GM19238 (cell line): ENCODE results near the gene B4GALNT2.
"Not testable (repeated sequence)": the region's sequence is repeated elsewhere in the genome, so short reads cannot be mapped to it uniquely, and the experiment has no call there.

Source experiments
- DNase-seq: peaks from one replicate; pipeline ENCODE4 v3.0.0; 2011; ENCODE audit warnings: low spot score; ENCODE audit not compliant: insufficient read length

B4GALNT2 gene

GRCh38 chr17:49120166-49120565 lies 12.4 kb upstream of the B4GALNT2 start:
- DNase-seq, result no peak

DNA sequence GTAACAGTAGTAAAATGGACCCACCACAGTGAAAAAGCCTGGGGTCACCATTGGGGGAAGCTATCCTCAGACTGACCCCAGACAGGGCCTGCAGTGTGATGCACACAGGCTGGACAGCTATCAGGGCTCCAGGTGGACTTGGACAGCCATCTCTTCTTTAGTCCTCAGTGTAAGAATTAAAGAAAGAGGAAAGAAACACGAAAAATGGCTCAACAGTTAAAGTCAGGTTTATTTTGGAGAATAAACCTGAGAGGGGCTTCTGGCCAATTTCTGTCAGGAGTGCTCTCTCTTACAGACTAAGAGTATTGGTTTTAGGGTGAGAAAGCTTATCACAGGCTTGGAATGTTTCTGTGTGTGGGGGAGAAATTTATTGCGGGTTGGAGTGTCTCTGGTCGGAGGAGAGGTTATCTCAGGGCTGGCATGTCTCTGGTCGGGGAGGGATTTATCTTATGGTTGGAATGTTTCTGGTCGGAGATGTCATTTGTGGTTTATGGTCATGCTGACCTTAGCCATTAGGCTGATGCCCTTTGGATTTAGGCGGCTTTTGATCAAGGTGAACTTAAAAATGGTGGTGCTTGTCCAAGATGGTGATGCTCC lies 10.8 kb upstream of the B4GALNT2 start:
- no peak for DNase-seq

- no peak for DNase-seq
Observed at GRCh38 chr17:49122566-49122965, 10.0 kb upstream of the B4GALNT2 start.

GRCh38 chr17:49123061-49123460 lies 9.5 kb upstream of the B4GALNT2 start:
- no peak for DNase-seq

DNA sequence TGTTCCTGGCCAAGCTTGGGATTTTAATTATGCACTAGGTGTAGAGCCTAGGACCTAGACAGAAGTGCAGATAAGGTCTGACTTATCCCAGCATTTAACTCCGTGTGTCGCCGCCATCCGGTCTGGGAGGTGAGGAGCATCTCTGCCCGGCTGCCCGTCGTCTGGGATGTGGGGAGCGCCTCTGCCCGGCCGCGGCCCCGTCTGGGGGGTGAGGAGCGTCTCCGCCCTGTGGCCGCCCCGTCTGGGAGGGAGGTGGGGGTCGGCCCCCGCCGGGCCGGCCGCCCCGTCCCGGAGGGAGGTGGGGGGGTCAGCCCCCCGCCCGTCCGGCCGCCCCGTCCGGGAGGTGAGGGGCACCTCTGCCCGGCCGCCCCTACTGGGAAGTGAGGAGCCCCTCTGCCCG lies 7.1 kb upstream of the B4GALNT2 start:
- DNase-seq, result no peak

DNA sequence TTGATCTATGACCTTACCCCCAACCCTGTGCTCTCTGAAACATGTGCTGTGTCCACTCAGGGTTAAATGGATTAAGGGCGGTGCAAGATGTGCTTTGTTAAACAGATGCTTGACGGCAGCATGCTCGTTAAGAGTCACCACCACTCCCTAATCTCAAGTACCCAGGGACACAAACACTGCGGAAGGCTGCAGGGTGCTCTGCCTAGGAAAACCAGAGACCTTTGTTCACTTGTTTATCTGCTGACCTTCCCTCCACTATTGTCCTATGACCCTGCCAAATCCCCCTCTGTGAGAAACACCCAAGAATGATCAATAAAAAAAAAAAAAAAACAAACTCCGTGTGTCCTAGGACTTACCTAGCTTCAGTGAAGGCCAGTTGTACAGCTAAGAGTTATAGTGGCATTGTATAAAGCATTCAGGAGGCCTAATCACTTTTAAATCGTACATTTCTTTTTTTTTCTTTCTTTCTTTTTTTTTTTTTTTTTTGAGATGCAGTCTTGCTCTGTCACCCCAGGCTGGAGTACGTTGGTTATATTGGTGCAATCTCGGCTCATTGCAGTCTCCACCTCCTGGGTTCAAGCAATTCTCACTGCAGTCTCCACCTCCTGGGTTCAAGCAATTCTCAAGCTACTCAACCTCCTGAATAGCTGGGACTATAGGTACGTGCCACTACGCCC lies 6.2 kb upstream of the B4GALNT2 start:
- DNase-seq, result not testable (repeated sequence)

DNA sequence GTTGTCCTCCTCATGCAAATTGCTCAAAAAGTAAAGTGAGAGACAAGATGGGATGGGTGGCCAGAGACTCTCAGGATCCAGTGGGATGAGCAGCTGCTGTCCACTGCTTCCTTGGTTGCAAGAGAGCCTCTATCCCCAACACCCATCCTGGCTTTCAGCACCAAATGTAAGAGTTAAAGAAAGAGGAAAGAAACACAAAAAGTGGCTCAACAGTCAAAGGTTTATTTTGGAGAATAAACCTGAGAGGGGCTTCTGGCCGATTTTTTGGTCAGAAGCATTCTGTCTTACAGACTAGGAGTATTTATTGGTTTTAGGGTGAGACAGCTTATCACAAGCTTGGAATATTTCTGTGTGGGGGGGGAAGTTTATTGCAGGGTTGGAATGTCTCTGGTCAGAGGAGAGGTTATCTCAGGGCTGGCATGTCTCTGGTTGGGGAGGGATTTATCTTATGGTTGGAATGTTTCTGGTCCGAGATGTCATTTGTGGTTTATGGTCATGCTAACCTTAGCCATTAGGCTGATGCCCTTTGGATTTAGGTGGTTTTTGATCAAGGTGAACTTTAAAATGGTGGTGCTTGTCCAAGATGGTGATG lies 3.1 kb upstream of the B4GALNT2 start:
- not testable (repeated sequence) for DNase-seq

GRCh38 chr17:49130891-49131290 lies 1.7 kb upstream of the B4GALNT2 start:
- DNase-seq, result no peak

DNA sequence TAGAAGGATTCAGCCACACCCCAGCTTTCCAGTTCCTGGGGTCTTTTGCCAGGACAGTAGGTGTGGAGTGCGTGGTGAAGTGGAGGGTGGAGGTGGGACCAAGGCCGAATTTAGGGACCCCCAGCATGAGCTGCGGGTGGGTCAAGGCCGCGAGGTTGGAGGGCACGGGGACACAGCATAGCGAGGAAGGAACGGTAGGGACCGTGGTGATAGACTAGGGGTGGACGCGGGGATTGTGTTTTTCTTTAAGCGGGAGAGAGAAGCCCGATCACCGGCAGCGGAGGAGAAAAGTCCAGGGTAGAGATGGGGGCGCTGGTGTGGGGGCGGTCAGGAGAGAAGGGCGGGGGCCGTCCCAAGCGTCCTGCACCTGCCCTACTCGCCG lies 261 bp upstream of the B4GALNT2 start:
- DNase-seq, result no peak

DNA sequence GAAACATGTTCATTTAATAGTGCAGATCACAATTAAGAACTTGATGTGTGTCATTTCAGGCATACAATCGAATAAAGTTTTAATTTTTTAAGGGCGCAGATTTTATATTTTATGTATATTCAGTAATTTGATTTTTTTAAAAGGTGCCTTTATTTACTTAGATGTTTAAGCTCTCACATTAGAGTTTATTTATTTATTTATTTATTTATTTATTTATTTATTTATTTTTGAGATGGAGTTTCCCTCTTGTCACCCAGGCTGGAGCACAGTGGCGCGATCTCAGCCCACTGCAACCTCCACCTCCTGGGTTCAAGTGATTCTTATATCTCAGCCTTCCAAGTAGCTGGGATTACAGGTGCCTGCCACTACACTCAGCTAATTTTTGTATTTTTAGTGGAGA lies 3.8 kb downstream of the B4GALNT2 start:
- no peak for DNase-seq

DNA sequence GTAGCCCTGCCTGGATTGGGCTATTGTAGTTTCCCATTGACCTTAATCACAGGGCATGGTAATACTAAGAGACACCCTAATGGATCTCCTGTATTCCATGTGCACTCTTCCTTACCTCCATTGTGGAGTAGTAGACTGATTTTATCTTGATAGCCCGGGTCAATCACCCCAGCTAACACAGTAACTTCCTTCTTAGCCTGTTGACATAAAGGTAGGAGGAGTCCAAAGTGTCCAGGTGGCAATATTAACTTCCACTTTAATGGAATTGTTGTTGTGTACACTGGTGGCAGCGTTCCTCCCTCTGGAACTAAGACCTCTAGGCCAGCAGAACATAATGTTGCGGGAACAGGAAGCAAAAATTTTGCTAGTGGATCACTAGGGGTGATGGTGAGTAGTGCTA lies 13.1 kb downstream of the B4GALNT2 start:
- not testable (repeated sequence) for DNase-seq

GRCh38 chr17:49146620-49147306 lies 14.2 kb downstream of the B4GALNT2 start:
- no peak for DNase-seq

- no peak for DNase-seq
Observed at GRCh38 chr17:49148171-49148570, 15.6 kb downstream of the B4GALNT2 start.

DNA sequence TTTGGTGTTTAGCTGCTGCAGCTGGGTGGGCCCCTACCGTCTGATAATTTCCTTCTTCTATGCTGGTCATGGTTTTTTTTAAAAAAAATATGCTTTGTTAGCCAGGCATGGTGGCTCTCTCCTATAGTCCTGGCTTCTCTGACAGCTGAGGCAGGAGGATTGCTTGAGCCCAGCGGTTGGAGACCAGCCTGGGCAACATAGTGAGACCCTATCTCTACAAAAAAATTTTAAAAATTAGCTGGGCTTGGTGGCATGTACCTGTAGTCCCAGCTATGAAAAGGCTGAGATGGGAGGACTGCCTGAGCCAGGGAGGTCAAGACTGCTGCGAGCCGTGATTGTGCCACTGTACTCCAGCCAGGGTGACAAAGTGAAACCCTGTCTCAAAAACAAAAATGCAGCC lies 19.4 kb downstream of the B4GALNT2 start:
- DNase-seq, result no peak

GRCh38 chr17:49156256-49156655 lies 23.7 kb downstream of the B4GALNT2 start:
- DNase-seq, result no peak

DNA sequence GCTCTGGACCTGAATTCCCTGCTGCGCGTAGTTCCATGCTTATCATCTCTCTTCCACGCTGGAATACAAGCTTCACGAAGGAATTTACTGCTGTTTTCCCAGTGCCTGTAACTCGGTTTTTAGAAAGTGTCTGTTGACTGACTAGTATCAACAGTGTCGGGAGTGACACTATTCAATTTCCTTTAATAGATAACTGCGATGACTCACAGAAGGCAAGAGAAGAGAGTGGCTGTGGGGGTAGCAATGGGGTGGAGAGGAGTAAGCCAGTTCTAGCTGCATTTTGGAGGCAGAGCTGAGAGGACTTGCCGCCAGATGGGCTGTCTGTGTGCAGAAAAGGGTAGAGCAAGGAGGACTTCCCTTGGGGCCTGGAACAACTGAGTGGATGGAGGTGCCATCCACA lies 25.2 kb downstream of the B4GALNT2 start:
- no peak for DNase-seq

DNA sequence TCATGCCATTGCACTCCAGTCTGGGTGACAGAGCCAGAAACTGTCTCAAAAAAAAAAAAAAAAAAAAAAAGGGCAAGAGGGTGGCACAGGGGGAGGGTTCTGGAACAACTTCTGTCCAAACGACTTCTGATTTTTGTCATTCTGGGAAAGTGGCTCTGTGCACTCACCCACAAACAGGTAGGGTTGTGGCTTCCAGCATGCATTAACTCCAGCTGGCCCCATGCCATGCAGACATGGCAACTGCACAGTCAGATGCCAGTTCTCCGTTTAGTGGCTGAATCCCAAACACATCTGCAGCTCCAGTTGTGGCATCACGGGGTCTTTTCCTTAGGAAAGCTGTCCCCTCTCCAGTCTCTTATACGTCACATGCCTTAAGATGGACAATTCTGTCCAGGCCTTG lies 30.3 kb downstream of the B4GALNT2 start:
- DNase-seq, result no peak

DNA sequence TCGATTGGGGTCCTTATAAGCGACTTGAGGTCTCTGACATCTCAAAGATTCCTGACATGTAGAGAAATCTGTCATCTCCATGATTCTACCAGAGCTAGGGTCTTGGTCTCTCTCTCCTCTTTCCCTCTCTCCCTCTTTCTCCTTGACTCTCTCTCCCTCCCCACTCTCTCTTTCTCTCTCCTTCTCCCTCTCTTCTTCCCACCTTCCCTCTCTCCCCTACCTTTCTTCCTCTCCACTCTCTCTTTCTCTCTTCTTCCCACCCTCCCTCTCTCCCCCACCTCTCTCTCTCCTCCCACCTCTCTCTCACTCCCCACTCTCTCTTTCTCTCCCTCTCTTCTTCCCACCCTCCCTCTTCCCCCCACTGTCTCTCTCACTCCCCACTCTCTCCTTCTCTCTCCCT lies 32.6 kb downstream of the B4GALNT2 start:
- DNase-seq, result no peak

DNA sequence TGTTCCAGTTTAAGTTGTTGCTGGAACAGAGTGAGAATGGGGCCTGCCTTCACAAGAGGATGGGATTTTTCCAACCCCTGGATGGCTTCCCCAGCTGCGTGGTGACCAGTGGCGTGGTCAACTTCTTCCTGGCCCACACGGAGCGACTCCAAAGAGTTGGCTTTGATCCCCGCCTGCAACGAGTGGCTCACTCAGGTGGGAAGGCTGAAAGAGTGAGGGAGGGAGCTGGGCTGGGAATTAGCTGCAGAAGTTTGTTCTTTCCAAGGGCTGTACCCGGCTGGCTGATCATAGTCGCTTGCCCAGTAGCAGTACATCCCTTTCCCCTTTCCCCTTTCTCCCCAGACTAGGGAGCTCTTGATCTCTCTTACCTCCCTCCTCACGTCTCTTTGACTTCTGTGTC lies 36.1 kb downstream of the B4GALNT2 start:
- no peak for DNase-seq

GRCh38 chr17:49170216-49170615 lies 37.6 kb downstream of the B4GALNT2 start:
- DNase-seq, result no peak

- DNase-seq, result not testable (repeated sequence)
Observed at GRCh38 chr17:49170711-49171110, 38.1 kb downstream of the B4GALNT2 start.

DNA sequence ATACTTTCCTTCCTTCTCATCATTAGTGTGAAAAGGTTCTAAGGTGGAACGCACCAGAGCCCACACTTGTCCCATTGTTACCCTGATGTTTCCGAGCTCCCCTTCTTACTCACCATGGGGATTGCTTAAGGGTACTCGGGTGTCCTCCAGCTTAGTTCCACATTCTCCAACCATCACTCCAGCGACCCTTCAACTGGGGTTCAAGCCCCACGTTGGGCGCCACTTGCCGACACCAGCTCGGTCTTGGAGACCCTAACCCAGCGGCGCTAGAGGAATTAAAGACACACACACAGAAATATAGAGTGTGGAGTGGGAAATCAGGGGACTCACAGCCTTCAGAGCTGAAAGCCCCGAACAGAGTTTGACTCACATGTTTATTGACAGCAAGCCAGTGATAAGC lies 43.4 kb downstream of the B4GALNT2 start:
- DNase-seq, result not testable (repeated sequence)
